Vagina (tissue), 2 donors: ENCODE results near the gene INF2. TPM values are rescaled to one million over a fixed set of nuclear protein-coding genes. Genes with fewer than 3 reads are reported as not detected.
"Not testable (repeated sequence)": the region's sequence is repeated elsewhere in the genome, so short reads cannot be mapped to it uniquely, and the experiment has no call there.

Source experiments
- DNase-seq, 2 donors: peaks; one replicate each; pipeline ENCODE4 v3.0.0-alpha.2; 2017; ENCODE audit errors: extremely low spot score in 2 of 2
- H3K27ac ChIP-seq: fragments of 200-600 bp; sonication (generic); one replicate; pipeline ENCODE4 v1.5.1; 2019
- H3K27me3 ChIP-seq: fragments of 200-600 bp; sonication (generic); one replicate; pipeline ENCODE4 v1.5.1; 2019
- H3K36me3 ChIP-seq, 2 donors: fragments of 200-600 bp; sonication (generic); one replicate each; pipeline ENCODE4 v1.5.1; 2017 to 2019
- H3K4me1 ChIP-seq: fragments of 200-600 bp; sonication (generic); one replicate; pipeline ENCODE4 v1.5.1; 2019
- H3K4me3 ChIP-seq, 2 donors: fragments of 200-600 bp; sonication (generic); 1 replicate in 1 of 2; 2 replicates in 1 of 2; pipeline ENCODE4 v1.5.1; 2016 to 2019
- H3K9me3 ChIP-seq: fragments of 200-600 bp; sonication (generic); one replicate; pipeline ENCODE4 v1.5.1; 2019
- CTCF ChIP-seq, 3 experiments: fragments of 450-650 bp in 2 of 3; fragments of 200-600 bp in 1 of 3; sonication (generic) in 1 of 3; IDR thresholded peaks; one replicate each; pipeline ENCODE4 v1.5.1; 2017 to 2019; ENCODE audit warnings: antibody characterized with exemption in 3 of 3, mild to moderate bottlenecking in 2 of 3, moderate library complexity in 2 of 3
- POLR2A ChIP-seq, 2 donors: fragments of 450-650 bp; IDR thresholded peaks; one replicate each; pipeline ENCODE4 v1.6.1; 2017; ENCODE audit warnings: antibody characterized with exemption in 2 of 2, mild to moderate bottlenecking in 2 of 2, moderate library complexity in 2 of 2
- POLR2AphosphoS5 ChIP-seq, 2 donors: sonication (generic); formaldehyde crosslinking; IDR thresholded peaks; one replicate each; pipeline ENCODE4 v1.9.0; 2017; ENCODE audit warnings: antibody characterized with exemption in 2 of 2, mild to moderate bottlenecking in 2 of 2, low read depth in 1 of 2; ENCODE audit not compliant: insufficient read depth in 1 of 2
- intact Hi-C: fragments of 100-400 bp; cut with DNase I; formaldehyde crosslinking; loops from one replicate; pipeline ENCODE4 v1.15.1; 2023
- total RNA-seq: library from RNA; depleted of rRNA; stranded (reverse); fragments of >200 nt; gene quantifications from one replicate; pipeline ENCODE4 v1.2.3, GENCODE V29; 2016

INF2 gene
- total RNA-seq, 1 donor from 2014 or later: 49.1 TPM

- Histone ChIP-seq H3K9me3 (no peaks in the 10 kb centered on the region), H3K27ac (no peak overlapping the region), H3K27me3 (no peaks in the 10 kb centered on the region), H3K4me3 (no peak overlapping the region), H3K36me3 (no peaks in the 10 kb centered on the region), H3K4me1 (peaks cover 64% of the 10 kb centered on the region)
- DNase-seq: no peak
- intact Hi-C loops: no loop called here
- TF ChIP-seq POLR2A (IDR thresholded peaks at IDR 0.05) (no peak), POLR2AphosphoS5 (IDR thresholded peaks at IDR 0.05; ENCODE audit: insufficient read depth in 1 of 2, low read depth in 1 of 2) (no peak), CTCF (IDR thresholded peaks at IDR 0.05) (no peak)
Observed at GRCh38 chr14:104750056-104750752, 60.8 kb downstream of the INF2 start.

- H3K9me3 ChIP-seq, H3K4me3 ChIP-seq, intact Hi-C loops, H3K27me3 ChIP-seq, DNase-seq, H3K36me3 ChIP-seq, H3K27ac ChIP-seq: not testable (repeated sequence)
- H3K4me1 ChIP-seq: peaks cover 69% of the 10 kb centered on the region
Observed at GRCh38 chr14:104750753-104751057, 61.3 kb downstream of the INF2 start.

- no peaks in the 10 kb centered on the region for H3K27me3 ChIP-seq
- H3K9me3 ChIP-seq: no peaks in the 10 kb centered on the region
- peak overlapping the region; percentile 96 to 99 for H3K4me3 ChIP-seq
- TF ChIP-seq CTCF (IDR thresholded peaks at IDR 0.05) (no peak), POLR2A (IDR thresholded peaks at IDR 0.05) (no peak), POLR2AphosphoS5 (IDR thresholded peaks at IDR 0.05; ENCODE audit: insufficient read depth in 1 of 2, low read depth in 1 of 2) (no peak)
- H3K27ac ChIP-seq: peak overlapping the region; percentile 52
- DNase-seq: no peak
- intact Hi-C loops: no loop called here
- H3K4me1 ChIP-seq: peaks cover 61% of the 10 kb centered on the region
- peaks cover 0 to 11% of the 10 kb centered on the region in 2 donors for H3K36me3 ChIP-seq
Observed at GRCh38 chr14:104751539-104752422, 62.4 kb downstream of the INF2 start.

- intact Hi-C loops: no loop called here
- H3K27me3 ChIP-seq: no peaks in the 10 kb centered on the region
- H3K4me3 ChIP-seq: peak overlapping the region; percentile 96 to 99
- H3K27ac ChIP-seq: peak overlapping the region; percentile 52
- H3K4me1 ChIP-seq: peaks cover 59% of the 10 kb centered on the region
- H3K36me3 ChIP-seq: peaks cover 0 to 17% of the 10 kb centered on the region in 2 donors
- H3K9me3 ChIP-seq: no peaks in the 10 kb centered on the region
- TF ChIP-seq POLR2AphosphoS5 (IDR thresholded peaks at IDR 0.05; ENCODE audit: insufficient read depth in 1 of 2, low read depth in 1 of 2) (no peak), POLR2A (IDR thresholded peaks at IDR 0.05) (no peak), CTCF (IDR thresholded peaks at IDR 0.05) (no peak)
- DNase-seq: no peak
Observed at GRCh38 chr14:104752423-104752734, 63.0 kb downstream of the INF2 start.

- TF ChIP-seq POLR2A (IDR thresholded peaks at IDR 0.05) (peak in 1 of 2 donors; percentile 81), POLR2AphosphoS5 (IDR thresholded peaks at IDR 0.05; ENCODE audit: insufficient read depth in 1 of 2, low read depth in 1 of 2) (peak; percentile 82 to 96), CTCF (IDR thresholded peaks at IDR 0.05) (no peak)
- Histone ChIP-seq H3K36me3 (peaks cover 0 to 19% of the 10 kb centered on the region in 2 donors), H3K4me1 (peaks cover 53% of the 10 kb centered on the region), H3K27ac (peak within 1 kb of the TSS; percentile 76), H3K4me3 (peak within 1 kb of the TSS; percentile 96 to 99), H3K27me3 (no peaks in the 10 kb centered on the region), H3K9me3 (no peaks in the 10 kb centered on the region)
- intact Hi-C loops: no loop called here
- peak; percentile 99 for DNase-seq
Observed at GRCh38 chr14:104752735-104753527, 63.5 kb downstream of the INF2 start, which contains the start of gene SIVA1. TSS of gene SIVA1 (plus strand) at chr14:104753147. CDS start at chr14:104753202, 55 bp downstream.
